ENCODE measurements around the gene ACVR1B.

ACVR1B gene

GRCh38 chr12:51951199-51951842 lies at the start of gene ACVR1B:
Gene ACVR1B (plus strand): TSS chr12:51951699. CDS start chr12:51951744, 45 bp downstream.
- DNase-seq (ENCODE audit: low spot score) = peak; percentile 92

DNA sequence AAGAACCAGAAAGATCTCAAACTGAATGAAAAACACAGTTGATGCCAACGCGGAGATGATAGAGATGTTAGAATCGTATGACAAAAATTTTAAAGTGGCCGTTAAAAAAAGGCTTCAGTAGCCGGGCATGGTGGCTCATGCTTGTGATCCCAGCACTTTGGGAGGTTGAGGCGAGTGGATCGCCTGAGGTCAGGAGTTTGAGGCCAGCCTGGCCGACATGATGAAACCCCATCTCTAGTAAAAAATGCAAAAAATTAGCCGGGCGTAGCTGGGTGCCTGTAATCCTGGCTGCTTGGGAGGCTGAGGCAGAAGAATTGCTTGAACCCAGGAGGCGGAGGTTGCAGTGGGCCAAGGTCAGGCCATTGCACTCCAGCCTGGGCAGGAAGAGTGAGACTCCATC lies 49.6 kb upstream of the ACVR1B start:
- DNase-seq (ENCODE audit: low spot score) = no peak

- peak; percentile 78 for DNase-seq (ENCODE audit: low spot score)
Observed at GRCh38 chr12:51904951-51905470, 46.5 kb upstream of the ACVR1B start.

DNA sequence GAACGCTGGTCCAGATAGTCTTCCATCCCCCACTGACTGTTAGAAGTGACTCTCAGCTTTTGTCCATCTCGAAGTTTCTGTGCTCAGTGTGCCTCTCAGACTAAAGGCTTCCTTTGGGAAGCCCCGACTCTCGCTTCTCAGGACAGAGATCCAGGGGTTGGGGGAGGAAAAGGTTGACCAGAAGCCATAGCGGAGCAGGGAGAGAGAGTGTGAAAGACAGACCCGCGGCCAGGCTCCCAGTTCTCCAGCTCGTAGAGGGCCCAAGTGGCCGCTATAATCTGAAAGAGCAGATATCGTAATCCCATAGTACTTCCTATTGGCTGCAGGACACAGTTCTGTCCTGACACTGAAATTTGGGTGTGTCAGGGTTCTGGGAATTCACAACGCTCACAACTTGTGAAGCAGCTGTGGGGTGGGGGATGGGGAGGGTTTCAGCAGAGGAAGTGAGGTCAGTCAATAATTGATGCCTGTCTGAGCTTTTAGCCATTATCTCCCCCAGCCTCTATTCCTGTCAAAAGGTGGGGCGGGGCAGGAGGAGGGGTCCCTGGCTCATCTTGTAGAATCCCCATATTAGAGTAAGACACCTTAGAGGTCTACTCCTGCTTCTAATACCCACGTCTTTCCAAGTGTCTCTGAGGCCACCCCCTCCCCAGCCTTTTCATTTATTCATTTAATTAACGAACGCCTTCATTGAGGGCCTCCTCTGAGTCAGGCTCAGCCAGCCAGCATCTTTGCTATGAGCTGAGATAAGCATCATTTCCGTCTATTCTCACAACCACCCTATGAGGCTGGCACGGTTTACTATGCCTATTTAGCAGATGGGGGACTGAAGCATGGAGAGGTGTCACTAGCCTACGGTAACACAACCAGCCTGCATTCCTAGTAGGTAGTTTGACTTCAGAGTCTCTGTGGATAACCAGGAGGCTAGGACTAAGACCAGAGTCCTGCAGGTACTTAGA lies 45.7 kb upstream of the ACVR1B start:
- DNase-seq (ENCODE audit: low spot score) = peak; percentile 69

DNA sequence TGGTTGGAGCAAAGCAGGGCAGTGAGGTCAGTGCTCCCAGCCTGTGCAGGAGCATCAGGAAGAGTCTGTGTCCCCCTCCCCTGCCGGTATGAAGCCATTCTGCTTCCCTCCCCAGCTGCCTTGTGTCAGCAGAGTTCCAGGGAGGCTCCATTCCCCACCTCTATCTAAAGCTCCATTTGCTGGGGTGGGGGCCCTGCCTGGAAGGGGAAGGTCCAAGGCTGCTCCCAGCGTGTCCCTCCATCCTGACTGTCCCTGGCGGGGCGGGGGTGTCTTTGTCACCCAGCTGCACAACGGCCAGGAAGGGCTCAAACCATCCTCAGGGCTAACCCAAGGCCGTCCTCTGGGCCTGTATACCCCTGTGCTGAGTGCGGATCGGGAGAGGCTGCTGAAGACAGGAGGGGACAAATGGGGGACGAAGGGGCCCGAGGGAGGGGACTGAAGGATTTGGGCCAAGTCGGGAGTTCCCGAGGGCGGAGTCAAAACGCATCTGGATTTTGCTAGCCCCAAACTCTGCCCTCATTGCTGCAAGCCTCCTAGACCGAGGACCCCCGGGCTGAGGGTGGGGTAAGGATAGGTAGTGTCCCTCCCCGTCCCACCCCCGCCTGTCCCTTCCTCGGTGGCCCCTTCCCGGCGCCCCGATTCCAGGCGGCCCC lies 44.9 kb upstream of the ACVR1B start:
- no peak for DNase-seq (ENCODE audit: low spot score)

DNA sequence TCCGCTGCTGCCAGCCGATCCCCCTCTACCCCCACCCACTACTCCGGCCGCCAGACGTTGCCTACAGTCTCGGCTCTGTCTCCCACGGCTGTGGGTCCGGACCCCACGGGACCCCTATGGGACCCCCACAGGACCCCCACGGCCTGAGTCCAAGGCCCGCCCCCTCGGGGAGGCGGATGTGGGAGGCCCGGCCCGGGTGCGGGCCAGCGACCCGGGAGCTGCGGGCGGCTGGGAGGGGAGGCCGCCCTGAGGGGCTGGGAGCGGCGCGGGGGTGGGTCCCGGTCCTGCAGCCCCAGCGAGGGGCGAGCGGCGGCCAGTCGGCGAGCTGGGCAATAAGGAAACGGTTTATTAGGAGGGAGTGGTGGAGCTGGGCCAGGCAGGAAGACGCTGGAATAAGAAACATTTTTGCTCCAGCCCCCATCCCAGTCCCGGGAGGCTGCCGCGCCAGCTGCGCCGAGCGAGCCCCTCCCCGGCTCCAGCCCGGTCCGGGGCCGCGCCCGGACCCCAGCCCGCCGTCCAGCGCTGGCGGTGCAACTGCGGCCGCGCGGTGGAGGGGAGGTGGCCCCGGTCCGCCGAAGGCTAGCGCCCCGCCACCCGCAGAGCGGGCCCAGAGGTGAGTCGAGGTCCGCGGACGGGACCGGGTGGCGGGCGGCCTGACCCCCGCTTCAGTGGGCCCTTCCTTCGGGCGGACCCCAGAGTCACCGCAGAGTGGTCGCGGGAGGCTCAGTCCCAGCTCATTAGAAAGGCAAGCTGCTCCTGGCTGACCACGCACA lies 44.2 kb upstream of the ACVR1B start, which contains the start of gene ACVRL1:
Gene ACVRL1 (plus strand): TSS at position 422 of the 773 bp plus-strand sequence. CDS start 4,971 bp downstream, outside the sequence.
- peak; percentile 43 for DNase-seq (ENCODE audit: low spot score)

GRCh38 chr12:51907856-51908425 lies 43.6 kb upstream of the ACVR1B start:
- no peak for DNase-seq (ENCODE audit: low spot score)

GRCh38 chr12:51908876-51909592 lies 42.5 kb upstream of the ACVR1B start:
- no peak for DNase-seq (ENCODE audit: low spot score)

GRCh38 chr12:51910168-51910567 lies 41.3 kb upstream of the ACVR1B start:
- no peak for DNase-seq (ENCODE audit: low spot score)

GRCh38 chr12:51910691-51911090 lies 40.8 kb upstream of the ACVR1B start:
- DNase-seq (ENCODE audit: low spot score) = no peak

GRCh38 chr12:51911307-51911706 lies 40.2 kb upstream of the ACVR1B start:
- DNase-seq (ENCODE audit: low spot score) = no peak

GRCh38 chr12:51911788-51912711 lies 39.4 kb upstream of the ACVR1B start:
- no peak for DNase-seq (ENCODE audit: low spot score)

- no peak for DNase-seq (ENCODE audit: low spot score)
Observed at GRCh38 chr12:51913071-51914033, 38.1 kb upstream of the ACVR1B start.

GRCh38 chr12:51914034-51914923 lies 37.2 kb upstream of the ACVR1B start:
- DNase-seq (ENCODE audit: low spot score) = no peak

DNA sequence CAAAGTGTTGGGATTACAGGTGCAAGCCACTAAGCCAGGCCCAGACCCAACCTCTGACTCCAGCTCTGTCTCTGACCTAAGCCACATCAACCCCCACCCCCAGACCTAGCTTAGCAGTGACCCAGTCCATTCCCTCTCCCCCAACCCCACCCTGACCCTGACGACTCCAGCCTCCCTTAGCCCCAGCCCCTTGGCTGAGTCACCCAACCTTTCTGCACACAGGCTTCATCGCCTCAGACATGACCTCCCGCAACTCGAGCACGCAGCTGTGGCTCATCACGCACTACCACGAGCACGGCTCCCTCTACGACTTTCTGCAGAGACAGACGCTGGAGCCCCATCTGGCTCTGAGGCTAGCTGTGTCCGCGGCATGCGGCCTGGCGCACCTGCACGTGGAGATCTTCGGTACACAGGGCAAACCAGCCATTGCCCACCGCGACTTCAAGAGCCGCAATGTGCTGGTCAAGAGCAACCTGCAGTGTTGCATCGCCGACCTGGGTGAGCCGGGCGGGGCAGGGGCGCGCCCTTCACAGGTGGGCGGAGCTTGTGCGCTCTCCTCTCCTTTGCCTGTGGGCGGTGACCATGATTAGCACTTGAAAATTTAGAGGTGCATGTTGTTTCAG lies 36.4 kb upstream of the ACVR1B start:
- DNase-seq (ENCODE audit: low spot score) = no peak

GRCh38 chr12:51915951-51916350 lies 35.5 kb upstream of the ACVR1B start:
- no peak for DNase-seq (ENCODE audit: low spot score)
